Measurements from ENCODE around the gene GTPBP3.
A peak's percentile ranks its signal among the peaks of the same experiment; 100 is the strongest.

Gene GTPBP3

DNA sequence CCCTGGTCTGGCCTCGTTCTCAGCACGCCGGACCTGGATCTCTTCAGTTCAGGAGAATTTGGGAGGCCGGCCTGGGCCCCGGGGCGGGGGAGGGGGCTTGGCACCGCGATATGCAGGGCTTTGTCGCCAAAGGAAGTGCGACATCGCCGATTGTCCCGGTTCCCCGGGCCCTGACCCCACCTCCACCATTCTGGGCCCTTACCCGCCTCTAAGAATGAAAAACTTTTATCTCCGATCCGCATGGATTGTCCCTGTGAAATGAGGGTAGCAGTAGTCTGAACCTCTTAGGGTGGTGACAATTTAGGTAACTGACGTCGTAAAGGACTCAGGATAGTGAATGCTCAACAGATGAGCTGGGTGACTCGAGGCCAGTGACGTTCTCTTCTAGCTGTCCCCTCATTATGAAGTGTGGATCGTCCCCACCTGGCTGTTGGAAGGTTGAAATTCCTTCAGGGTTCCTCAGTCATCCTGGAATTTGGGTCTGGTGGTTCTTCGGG, 27.3 kb upstream of the GTPBP3 start:
- H3K4me3 ChIP-seq (ENCODE audit: low read depth in 1 of 2, low read length in 2 of 2): peak overlapping the region; percentile 85 to 89
- H3K36me3 ChIP-seq (ENCODE audit: control insufficient read depth in 1 of 2, insufficient read depth in 2 of 2, low read length in 2 of 2): peaks cover 8 to 20% of the 10 kb centered on the region in 2 donors
- peak overlapping the region; percentile 56 for H3K27ac ChIP-seq (ENCODE audit: low read length)
- no peaks in the 10 kb centered on the region for H3K9me3 ChIP-seq (ENCODE audit: control insufficient read depth in 1 of 2, low read length in 2 of 2)
- peaks cover 16 to 32% of the 10 kb centered on the region in 2 donors for H3K4me1 ChIP-seq (ENCODE audit: control insufficient read depth in 1 of 2, insufficient read depth in 2 of 2, low read length in 2 of 2)
- no peaks in the 10 kb centered on the region for H3K27me3 ChIP-seq (ENCODE audit: low read depth, low read length)

DNA sequence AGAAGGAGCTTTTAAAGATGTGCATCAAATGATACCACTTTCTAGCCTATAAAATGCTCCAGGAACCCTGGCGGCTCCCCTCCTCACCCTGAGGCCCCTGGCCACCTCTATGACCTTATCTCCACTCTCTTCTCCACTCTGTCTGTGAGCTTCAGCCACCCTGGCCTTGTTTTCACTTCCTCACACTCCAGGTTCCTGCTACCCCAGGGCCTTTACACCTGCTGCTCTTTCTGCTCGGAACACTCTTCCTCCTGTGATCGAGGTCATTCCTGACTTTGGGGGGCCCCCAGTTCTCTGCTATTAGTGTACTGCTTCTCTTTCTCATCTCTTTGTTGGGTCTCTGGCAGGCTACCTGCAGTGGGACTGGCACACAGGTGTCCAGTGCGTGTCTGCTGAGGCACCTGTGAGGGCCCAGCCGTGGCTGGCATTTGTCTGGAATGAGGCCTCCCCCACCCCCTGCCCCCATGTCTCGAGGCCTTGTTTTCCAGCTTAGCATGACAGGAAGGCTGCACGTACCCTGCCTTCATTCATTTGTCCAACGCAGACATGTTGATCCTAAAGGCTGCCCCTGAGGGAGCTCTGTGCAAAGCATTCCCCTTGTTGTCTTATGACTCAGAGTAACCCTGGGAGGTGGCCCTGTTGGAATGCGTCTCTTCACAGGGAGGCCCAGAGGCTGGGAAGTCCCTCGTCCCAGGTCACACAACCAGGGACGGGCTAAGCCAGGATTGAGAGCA, 25.7 kb upstream of the GTPBP3 start:
- H3K4me1 ChIP-seq (ENCODE audit: control insufficient read depth in 1 of 2, insufficient read depth in 2 of 2, low read length in 2 of 2): peaks cover 10 to 20% of the 10 kb centered on the region in 2 donors
- H3K27ac ChIP-seq (ENCODE audit: low read length): no peak overlapping the region
- no peaks in the 10 kb centered on the region for H3K9me3 ChIP-seq (ENCODE audit: control insufficient read depth in 1 of 2, low read length in 2 of 2)
- no peak overlapping the region for H3K4me3 ChIP-seq (ENCODE audit: low read depth in 1 of 2, low read length in 2 of 2)
- peaks cover 8 to 28% of the 10 kb centered on the region in 2 donors for H3K36me3 ChIP-seq (ENCODE audit: control insufficient read depth in 1 of 2, insufficient read depth in 2 of 2, low read length in 2 of 2)
- H3K27me3 ChIP-seq (ENCODE audit: low read depth, low read length): no peaks in the 10 kb centered on the region

DNA sequence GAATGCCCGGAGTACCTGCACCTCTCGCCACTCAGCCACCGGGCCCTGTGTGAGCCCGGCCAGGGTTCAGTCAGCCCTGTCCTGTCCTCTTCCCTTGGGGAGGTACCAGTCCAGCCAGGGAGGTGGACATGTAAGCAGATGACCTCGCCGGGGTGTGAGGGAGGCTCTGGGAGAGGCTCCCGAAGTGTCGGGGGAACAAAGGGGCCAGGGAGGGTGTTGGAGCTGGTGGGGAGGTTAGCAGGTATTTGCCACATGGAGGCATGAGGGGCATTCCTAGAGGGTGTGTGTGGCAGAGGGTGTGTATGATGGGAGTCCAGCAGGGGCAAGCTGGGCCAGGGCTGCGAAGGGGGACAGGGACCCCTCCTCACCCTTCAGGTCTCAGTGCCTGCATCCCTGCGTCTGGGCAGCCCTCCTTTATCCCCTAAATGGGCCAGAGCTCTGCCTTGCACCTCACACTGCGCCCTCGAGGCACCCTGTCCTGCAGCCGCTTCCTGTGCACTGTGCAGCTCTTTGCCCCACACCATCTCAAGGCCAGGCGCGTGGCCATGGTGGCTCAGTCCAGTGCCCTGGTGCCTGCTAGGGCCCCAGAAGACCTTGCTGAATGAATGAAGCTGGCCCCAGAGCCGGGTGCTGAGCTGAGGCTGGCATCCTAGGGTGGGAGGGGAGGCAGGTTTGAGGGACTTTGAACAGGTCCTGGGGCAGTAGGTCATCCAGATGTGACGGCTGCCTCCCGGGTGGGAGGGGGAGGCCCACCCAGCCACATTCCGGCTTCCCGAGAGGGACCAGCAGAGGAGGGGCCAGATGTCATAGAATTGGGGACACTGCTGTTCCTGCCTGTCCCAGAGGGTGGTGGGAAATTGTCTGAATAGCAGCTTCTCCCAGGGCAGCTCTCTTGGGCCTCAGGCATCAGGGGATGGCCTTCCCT, 24.9 kb upstream of the GTPBP3 start:
- no peaks in the 10 kb centered on the region for H3K9me3 ChIP-seq (ENCODE audit: control insufficient read depth in 1 of 2, low read length in 2 of 2)
- peaks cover 10 to 18% of the 10 kb centered on the region in 2 donors for H3K4me1 ChIP-seq (ENCODE audit: control insufficient read depth in 1 of 2, insufficient read depth in 2 of 2, low read length in 2 of 2)
- H3K36me3 ChIP-seq (ENCODE audit: control insufficient read depth in 1 of 2, insufficient read depth in 2 of 2, low read length in 2 of 2): peaks cover 8 to 28% of the 10 kb centered on the region in 2 donors
- no peaks in the 10 kb centered on the region for H3K27me3 ChIP-seq (ENCODE audit: low read depth, low read length)
- H3K27ac ChIP-seq (ENCODE audit: low read length): no peak overlapping the region
- no peak overlapping the region for H3K4me3 ChIP-seq (ENCODE audit: low read depth in 1 of 2, low read length in 2 of 2)

DNA sequence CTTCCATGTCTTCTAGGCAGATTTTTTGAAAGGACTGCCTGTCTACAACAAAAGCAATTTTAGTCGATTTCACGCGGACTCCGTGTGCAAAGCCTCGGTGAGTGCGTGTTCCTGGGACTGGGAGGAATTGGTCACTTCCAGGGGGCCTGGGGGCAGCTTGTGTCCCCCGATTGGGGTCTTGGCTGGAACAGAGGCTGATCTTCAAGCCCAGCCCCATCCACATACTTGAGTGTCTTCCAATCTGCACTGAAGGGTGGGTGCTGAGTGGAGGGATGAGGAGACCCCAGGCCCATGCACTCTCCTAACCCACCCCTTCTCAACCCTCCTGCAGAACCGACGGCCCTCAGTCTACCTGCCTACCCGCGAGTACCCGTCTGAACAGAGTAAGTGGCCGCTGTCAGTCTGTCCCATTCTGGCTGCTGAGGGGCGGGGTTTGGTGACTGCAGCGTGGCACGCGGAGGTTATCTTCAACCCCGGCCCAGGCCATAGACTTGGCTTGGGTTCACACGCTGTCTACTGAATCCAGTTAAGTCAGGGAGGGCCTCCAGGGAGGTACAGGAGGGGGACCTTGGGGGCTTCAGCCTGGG, 23.3 kb upstream of the GTPBP3 start:
- H3K36me3 ChIP-seq (ENCODE audit: control insufficient read depth in 1 of 2, insufficient read depth in 2 of 2, low read length in 2 of 2): peaks cover 8 to 32% of the 10 kb centered on the region in 2 donors
- no peak overlapping the region for H3K4me3 ChIP-seq (ENCODE audit: low read depth in 1 of 2, low read length in 2 of 2)
- H3K4me1 ChIP-seq (ENCODE audit: control insufficient read depth in 1 of 2, insufficient read depth in 2 of 2, low read length in 2 of 2): peaks cover 10 to 18% of the 10 kb centered on the region in 2 donors
- no peaks in the 10 kb centered on the region for H3K27me3 ChIP-seq (ENCODE audit: low read depth, low read length)
- no peak overlapping the region for H3K27ac ChIP-seq (ENCODE audit: low read length)
- H3K9me3 ChIP-seq (ENCODE audit: control insufficient read depth in 1 of 2, low read length in 2 of 2): no peaks in the 10 kb centered on the region

DNA sequence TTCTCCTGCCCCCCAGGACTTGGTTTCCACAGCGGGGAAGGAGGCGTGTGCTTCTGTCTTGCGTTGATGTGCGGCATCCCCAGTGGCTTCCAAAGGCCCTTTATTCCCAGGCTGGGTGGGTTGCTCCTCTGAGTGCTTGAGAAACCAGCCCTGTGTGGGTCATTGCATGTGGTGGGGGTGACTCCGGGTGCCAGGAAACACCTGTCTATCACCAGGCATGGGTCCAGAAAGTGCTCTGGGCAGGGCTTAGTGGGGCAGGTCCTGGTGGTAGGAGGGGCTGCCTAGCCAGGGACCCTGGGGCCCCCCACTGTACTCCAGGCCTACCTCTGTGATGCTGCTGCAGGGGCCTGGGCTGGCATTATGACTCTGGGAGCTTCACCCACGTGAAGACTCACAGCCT, 18.4 kb upstream of the GTPBP3 start:
- Histone ChIP-seq H3K36me3 (ENCODE audit: control insufficient read depth in 1 of 2, insufficient read depth in 2 of 2, low read length in 2 of 2) (peaks cover 16 to 53% of the 10 kb centered on the region in 2 donors), H3K27ac (ENCODE audit: low read length) (no peak overlapping the region)

DNA sequence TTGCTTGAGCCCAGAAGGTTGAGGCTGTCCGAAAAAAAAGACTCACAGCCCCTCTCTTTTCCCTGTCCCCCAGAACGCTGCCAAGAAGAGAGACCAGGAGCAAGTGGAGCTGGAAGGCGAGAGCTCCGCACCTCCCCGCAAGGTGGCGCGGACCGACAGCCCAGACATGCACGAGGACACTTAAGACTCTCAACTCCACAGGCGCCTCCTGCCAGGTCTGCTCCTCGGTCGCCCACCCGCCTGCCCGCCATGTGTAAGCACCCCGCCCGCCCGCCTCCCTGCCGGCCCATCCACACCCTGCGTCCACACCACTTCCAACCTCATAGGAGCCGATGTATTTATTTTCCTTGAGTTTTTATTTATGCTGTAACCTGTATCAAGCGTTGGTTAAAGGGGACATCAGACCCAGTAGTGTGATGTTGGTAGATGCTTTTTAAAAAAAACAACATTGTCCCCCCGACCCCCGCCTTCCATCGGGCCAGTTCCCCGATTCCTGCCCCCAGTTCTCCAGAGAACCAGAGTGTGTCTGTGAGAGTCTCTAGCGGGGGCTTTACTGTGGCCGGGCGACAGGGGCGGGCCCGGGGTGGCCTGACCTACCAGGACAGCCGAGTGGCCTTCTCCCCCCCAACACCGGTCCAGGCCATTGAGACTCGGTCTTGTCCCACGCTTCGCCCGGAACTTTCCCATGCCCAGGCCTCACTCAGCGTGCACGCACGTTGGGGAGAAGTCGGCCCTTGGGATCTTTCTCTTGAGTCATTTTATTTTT, 17.7 kb upstream of the GTPBP3 start:
- no peak overlapping the region for H3K4me3 ChIP-seq (ENCODE audit: low read depth in 1 of 2, low read length in 2 of 2)
- no peaks in the 10 kb centered on the region for H3K27me3 ChIP-seq (ENCODE audit: low read depth, low read length)
- H3K27ac ChIP-seq (ENCODE audit: low read length): no peak overlapping the region
- H3K4me1 ChIP-seq (ENCODE audit: control insufficient read depth in 1 of 2, insufficient read depth in 2 of 2, low read length in 2 of 2): peaks cover 0 to 4% of the 10 kb centered on the region in 2 donors
- peaks cover 9 to 46% of the 10 kb centered on the region in 2 donors for H3K36me3 ChIP-seq (ENCODE audit: control insufficient read depth in 1 of 2, insufficient read depth in 2 of 2, low read length in 2 of 2)
- H3K9me3 ChIP-seq (ENCODE audit: control insufficient read depth in 1 of 2, low read length in 2 of 2): no peaks in the 10 kb centered on the region

More for the DNA sequence above, 18.4 kb upstream of the GTPBP3 start:
- Histone ChIP-seq H3K4me1 (ENCODE audit: control insufficient read depth in 1 of 2, insufficient read depth in 2 of 2, low read length in 2 of 2) (peaks cover 0 to 4% of the 10 kb centered on the region in 2 donors), H3K9me3 (ENCODE audit: control insufficient read depth in 1 of 2, low read length in 2 of 2) (no peaks in the 10 kb centered on the region), H3K4me3 (ENCODE audit: low read depth in 1 of 2, low read length in 2 of 2) (no peak overlapping the region), H3K27me3 (ENCODE audit: low read depth, low read length) (no peaks in the 10 kb centered on the region)

DNA sequence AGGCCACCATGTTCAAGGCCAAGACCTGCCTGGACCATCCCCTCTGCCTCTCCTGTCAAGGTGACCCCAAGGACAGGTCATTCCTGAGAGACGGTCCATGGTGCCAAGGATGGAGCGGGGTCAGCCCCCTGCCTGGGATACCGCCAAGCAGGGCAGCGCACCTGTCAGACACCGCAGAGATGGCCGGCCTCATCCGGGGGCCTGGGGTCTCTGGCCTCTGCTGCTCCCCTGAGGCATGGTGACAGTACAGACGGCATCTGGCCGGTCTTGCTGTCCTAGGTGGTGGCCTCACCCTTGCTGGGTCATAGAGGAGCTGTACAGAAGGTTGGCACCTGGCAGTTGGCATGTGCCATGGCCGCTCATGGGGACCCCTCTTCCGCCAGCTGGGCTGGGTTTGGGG, 16.9 kb upstream of the GTPBP3 start:
- Histone ChIP-seq H3K4me3 (ENCODE audit: low read depth in 1 of 2, low read length in 2 of 2) (no peak overlapping the region), H3K27me3 (ENCODE audit: low read depth, low read length) (no peaks in the 10 kb centered on the region), H3K36me3 (ENCODE audit: control insufficient read depth in 1 of 2, insufficient read depth in 2 of 2, low read length in 2 of 2) (peaks cover 8 to 43% of the 10 kb centered on the region in 2 donors), H3K4me1 (ENCODE audit: control insufficient read depth in 1 of 2, insufficient read depth in 2 of 2, low read length in 2 of 2) (peaks cover 0 to 4% of the 10 kb centered on the region in 2 donors), H3K27ac (ENCODE audit: low read length) (no peak overlapping the region), H3K9me3 (ENCODE audit: control insufficient read depth in 1 of 2, low read length in 2 of 2) (no peaks in the 10 kb centered on the region)

DNA sequence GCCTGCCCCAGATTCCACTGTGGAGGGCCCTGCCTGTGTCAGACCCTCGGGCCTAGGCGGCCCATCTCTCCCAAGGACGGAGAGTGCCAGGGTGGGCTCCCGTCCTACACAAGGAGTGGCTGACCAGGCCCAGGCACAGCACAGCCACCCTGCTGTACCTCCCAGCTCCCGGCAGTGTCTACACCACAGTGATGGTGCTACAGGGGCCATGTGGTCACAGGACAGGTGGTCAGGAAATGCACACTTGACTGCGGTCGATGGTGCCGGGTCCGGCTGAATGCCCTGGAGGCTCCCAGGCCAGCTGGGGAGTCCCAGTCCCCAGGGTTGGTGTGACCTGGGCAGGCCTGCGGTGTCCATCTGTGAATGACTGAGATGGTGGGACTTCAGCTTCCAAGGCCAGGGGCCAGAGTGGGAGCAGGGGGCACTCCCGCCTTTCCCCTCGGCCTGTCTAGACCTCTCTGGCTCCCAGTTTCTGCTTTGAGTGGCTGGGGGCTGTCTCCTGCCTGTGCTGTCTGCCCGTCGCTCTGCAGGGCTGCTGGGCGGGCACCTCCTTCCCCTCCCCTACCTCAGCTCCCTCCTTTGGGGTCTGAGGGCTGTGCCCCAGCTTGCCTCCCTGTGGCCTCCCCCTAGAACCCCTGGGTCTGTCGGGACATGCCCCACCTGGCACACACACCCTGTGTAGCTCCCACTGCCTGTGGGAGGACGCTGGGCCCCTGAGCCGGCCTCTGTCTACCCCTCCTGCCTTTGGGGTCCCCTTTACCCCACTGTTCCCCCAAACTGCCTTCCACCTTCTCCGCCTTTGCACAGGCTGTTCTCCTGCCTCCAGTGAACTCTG, 15.5 kb upstream of the GTPBP3 start:
- Histone ChIP-seq H3K36me3 (ENCODE audit: control insufficient read depth in 1 of 2, insufficient read depth in 2 of 2, low read length in 2 of 2) (peaks cover 8 to 37% of the 10 kb centered on the region in 2 donors), H3K27me3 (ENCODE audit: low read depth, low read length) (no peaks in the 10 kb centered on the region), H3K4me1 (ENCODE audit: control insufficient read depth in 1 of 2, insufficient read depth in 2 of 2, low read length in 2 of 2) (peaks cover 0 to 4% of the 10 kb centered on the region in 2 donors), H3K9me3 (ENCODE audit: control insufficient read depth in 1 of 2, low read length in 2 of 2) (no peaks in the 10 kb centered on the region), H3K4me3 (ENCODE audit: low read depth in 1 of 2, low read length in 2 of 2) (no peak overlapping the region), H3K27ac (ENCODE audit: low read length) (no peak overlapping the region)

DNA sequence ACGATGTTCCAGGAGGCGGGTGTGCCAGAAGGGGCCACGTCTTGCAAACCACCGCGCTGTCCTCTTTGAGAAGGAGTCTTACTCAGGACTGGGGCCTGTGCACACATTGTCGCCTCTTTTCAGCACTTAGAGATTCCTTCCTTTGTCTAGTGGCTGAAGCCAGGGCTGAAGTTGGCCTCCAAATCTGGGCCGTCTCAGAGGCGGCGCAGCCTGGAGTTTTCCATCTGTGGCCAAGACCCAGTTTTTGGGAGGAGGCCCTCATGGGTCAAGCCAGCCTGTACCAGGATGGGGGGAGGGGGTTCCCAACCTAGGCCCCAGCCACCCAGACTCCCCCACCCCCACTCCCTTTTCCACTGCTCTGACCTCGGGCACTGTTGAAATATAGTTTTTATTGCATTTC, 14.5 kb upstream of the GTPBP3 start:
- H3K27me3 ChIP-seq (ENCODE audit: low read depth, low read length): no peaks in the 10 kb centered on the region
- H3K9me3 ChIP-seq (ENCODE audit: control insufficient read depth in 1 of 2, low read length in 2 of 2): no peaks in the 10 kb centered on the region
- H3K27ac ChIP-seq (ENCODE audit: low read length): no peak overlapping the region
- peaks cover 8 to 37% of the 10 kb centered on the region in 2 donors for H3K36me3 ChIP-seq (ENCODE audit: control insufficient read depth in 1 of 2, insufficient read depth in 2 of 2, low read length in 2 of 2)
- no peak overlapping the region for H3K4me3 ChIP-seq (ENCODE audit: low read depth in 1 of 2, low read length in 2 of 2)
- H3K4me1 ChIP-seq (ENCODE audit: control insufficient read depth in 1 of 2, insufficient read depth in 2 of 2, low read length in 2 of 2): peaks cover 0 to 4% of the 10 kb centered on the region in 2 donors
